Measurements from ENCODE around the gene MYO15B. TPM values are rescaled to one million over a fixed set of nuclear protein-coding genes. Genes with fewer than 3 reads are reported as not detected.

The MYO15B gene
- total and polyA plus RNA-seq, 2 of the 13 experiments (the other 11 are each of a cell fraction or from before 2014, with no cell fraction given): 2.8 to 8.1 TPM

DNA sequence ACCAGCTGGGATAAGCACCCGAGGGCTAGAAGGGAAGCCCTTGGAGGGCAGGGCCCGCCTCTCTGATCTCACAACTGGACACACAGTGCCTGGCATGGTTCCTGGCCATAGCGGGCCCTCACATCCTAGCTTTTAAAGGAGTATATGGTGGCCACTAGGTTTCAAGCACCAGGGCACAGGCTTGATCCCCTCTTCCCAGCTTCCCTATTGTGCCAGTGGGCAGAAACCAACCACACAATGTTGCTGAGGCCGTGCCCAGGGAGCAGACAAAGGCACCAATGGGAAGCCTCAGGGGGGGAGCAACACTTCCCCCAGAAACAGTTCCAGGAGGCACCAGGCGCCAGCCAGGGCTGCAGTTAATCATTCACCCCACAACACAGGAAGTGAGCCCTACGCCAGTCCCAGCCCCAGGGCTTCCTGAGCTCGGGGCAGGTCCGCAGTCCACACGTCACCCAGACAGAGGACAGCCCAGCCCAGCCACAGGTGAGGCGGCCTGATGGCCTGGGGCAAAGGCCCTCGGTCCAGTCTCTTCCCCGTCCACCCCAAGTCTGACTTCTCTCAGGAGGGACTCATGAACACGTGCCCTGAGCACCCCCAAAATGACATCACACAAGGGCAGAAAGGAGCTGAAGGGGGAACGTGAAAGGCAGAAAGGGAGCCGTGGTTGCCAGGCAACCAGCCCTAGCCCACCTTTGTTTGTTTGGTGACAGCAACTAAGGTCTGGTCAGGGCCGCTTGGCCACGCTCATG is 58.5 kb downstream of the MYO15B start (continued):
- TF ChIP-seq ZNF616 (CRISPR knock-in tag; IDR thresholded peaks at IDR 0.05; ENCODE audit: low read depth) (no peak), ZMAT3 (CRISPR knock-in tag; conservative IDR thresholded peaks at IDR 0.05) (peak; percentile 72; the same call in 1 of the 2 replicates), CCDC6 (CRISPR knock-in tag; IDR thresholded peaks at IDR 0.05) (no peak), MTA3 (CRISPR knock-in tag; IDR thresholded peaks at IDR 0.05) (no peak), ZSCAN21 (CRISPR knock-in tag; IDR thresholded peaks at IDR 0.05; ENCODE audit: borderline replicate concordance) (no peak), FOXC1 (CRISPR knock-in tag; IDR thresholded peaks at IDR 0.05; ENCODE audit: borderline replicate concordance) (0 out of 2 replicates have a peak, but pooled peaks have one; percentile 46), ZNF782 (CRISPR knock-in tag; IDR thresholded peaks at IDR 0.05; ENCODE audit: borderline replicate concordance) (no peak), ATF1 (CRISPR knock-in tag; IDR thresholded peaks at IDR 0.05) (peak; percentile 74), POLR2A (IDR thresholded peaks at IDR 0.05; ENCODE audit: insufficient read depth in 1 of 2, low read depth in 2 of 2, low read length in 2 of 2) (peak; percentile 90 to 93), ATM (IDR thresholded peaks at IDR 0.05; ENCODE audit: borderline replicate concordance) (no peak)
- TF ChIP-seq, protein P1, sequence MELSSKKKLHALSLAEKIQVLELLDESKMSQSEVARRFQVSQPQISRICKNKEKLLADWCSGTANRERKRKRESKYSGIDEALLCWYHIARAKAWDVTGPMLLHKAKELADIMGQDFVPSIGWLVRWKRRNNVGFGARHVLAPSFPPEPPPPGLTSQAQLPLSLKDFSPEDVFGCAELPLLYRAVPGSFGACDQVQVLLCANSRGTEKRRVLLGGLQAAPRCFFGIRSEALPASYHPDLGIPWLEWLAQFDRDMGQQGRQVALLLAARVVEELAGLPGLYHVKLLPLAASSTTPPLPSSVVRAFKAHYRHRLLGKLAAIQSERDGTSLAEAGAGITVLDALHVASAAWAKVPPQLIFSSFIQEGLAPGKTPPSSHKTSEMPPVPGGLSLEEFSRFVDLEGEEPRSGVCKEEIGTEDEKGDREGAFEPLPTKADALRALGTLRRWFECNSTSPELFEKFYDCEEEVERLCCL (CRISPR knock-in tag; IDR thresholded peaks at IDR 0.05; ENCODE audit: borderline replicate concordance): peak; percentile 79; the same call in 1 of the 2 replicates
- TF ChIP-seq, protein P2, sequence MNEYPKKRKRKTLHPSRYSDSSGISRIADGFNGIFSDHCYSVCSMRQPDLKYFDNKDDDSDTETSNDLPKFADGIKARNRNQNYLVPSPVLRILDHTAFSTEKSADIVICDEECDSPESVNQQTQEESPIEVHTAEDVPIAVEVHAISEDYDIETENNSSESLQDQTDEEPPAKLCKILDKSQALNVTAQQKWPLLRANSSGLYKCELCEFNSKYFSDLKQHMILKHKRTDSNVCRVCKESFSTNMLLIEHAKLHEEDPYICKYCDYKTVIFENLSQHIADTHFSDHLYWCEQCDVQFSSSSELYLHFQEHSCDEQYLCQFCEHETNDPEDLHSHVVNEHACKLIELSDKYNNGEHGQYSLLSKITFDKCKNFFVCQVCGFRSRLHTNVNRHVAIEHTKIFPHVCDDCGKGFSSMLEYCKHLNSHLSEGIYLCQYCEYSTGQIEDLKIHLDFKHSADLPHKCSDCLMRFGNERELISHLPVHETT (CRISPR knock-in tag; conservative IDR thresholded peaks at IDR 0.05): peak; percentile 62; the same call in 1 of the 2 replicates
- TF ChIP-seq, protein P3, sequence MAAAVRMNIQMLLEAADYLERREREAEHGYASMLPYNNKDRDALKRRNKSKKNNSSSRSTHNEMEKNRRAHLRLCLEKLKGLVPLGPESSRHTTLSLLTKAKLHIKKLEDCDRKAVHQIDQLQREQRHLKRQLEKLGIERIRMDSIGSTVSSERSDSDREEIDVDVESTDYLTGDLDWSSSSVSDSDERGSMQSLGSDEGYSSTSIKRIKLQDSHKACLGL (CRISPR knock-in tag; IDR thresholded peaks at IDR 0.05): peak; percentile 93
- TF ChIP-seq, protein P4, sequence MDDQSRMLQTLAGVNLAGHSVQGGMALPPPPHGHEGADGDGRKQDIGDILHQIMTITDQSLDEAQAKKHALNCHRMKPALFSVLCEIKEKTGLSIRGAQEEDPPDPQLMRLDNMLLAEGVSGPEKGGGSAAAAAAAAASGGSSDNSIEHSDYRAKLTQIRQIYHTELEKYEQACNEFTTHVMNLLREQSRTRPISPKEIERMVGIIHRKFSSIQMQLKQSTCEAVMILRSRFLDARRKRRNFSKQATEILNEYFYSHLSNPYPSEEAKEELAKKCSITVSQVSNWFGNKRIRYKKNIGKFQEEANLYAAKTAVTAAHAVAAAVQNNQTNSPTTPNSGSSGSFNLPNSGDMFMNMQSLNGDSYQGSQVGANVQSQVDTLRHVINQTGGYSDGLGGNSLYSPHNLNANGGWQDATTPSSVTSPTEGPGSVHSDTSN (CRISPR knock-in tag; IDR thresholded peaks at IDR 0.05; ENCODE audit: borderline replicate concordance): no peak
- TF ChIP-seq, protein P5, sequence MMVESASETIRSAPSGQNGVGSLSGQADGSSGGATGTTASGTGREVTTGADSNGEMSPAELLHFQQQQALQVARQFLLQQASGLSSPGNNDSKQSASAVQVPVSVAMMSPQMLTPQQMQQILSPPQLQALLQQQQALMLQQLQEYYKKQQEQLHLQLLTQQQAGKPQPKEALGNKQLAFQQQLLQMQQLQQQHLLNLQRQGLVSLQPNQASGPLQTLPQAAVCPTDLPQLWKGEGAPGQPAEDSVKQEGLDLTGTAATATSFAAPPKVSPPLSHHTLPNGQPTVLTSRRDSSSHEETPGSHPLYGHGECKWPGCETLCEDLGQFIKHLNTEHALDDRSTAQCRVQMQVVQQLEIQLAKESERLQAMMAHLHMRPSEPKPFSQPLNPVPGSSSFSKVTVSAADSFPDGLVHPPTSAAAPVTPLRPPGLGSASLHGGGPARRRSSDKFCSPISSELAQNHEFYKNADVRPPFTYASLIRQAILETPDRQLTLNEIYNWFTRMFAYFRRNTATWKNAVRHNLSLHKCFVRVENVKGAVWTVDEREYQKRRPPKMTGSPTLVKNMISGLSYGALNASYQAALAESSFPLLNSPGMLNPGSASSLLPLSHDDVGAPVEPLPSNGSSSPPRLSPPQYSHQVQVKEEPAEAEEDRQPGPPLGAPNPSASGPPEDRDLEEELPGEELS (CRISPR knock-in tag; IDR thresholded peaks at IDR 0.05): peak; percentile 73; the same call in 1 of the 2 replicates
- TF ChIP-seq, protein P6, sequence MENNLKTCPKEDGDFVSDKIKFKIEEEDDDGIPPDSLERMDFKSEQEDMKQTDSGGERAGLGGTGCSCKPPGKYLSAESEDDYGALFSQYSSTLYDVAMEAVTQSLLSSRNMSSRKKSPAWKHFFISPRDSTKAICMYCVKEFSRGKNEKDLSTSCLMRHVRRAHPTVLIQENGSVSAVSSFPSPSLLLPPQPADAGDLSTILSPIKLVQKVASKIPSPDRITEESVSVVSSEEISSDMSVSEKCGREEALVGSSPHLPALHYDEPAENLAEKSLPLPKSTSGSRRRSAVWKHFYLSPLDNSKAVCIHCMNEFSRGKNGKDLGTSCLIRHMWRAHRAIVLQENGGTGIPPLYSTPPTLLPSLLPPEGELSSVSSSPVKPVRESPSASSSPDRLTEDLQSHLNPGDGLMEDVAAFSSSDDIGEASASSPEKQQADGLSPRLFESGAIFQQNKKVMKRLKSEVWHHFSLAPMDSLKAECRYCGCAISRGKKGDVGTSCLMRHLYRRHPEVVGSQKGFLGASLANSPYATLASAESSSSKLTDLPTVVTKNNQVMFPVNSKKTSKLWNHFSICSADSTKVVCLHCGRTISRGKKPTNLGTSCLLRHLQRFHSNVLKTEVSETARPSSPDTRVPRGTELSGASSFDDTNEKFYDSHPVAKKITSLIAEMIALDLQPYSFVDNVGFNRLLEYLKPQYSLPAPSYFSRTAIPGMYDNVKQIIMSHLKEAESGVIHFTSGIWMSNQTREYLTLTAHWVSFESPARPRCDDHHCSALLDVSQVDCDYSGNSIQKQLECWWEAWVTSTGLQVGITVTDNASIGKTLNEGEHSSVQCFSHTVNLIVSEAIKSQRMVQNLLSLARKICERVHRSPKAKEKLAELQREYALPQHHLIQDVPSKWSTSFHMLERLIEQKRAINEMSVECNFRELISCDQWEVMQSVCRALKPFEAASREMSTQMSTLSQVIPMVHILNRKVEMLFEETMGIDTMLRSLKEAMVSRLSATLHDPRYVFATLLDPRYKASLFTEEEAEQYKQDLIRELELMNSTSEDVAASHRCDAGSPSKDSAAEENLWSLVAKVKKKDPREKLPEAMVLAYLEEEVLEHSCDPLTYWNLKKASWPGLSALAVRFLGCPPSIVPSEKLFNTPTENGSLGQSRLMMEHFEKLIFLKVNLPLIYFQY (CRISPR knock-in tag; IDR thresholded peaks at IDR 0.05; ENCODE audit: borderline replicate concordance): peak; percentile 73; the same call in 1 of the 2 replicates

Data from HepG2 (cell line).